SK-N-SH treated with all-trans-retinoic acid at 6 μM for 48 hours (cell line): ENCODE measurements around the gene HLCS.

ENCODE experiments used
- ATAC-seq: fragments of 200-7000 bp; cut with Tn5 transposase; 3 replicates; pipeline ENCODE4 v1.9.1; 2020; ENCODE audit warnings: mild to moderate bottlenecking, moderate library complexity
- ARNTL ChIP-seq: fragments of 450-650 bp; formaldehyde crosslinking; IDR thresholded peaks from 2 replicates; pipeline ENCODE4 v1.5.0; 2020; ENCODE audit warnings: low read depth, mild to moderate bottlenecking, moderate library complexity, borderline replicate concordance
- BACH2 ChIP-seq: fragments of 250-450 bp; sonication (Bioruptor Pico); IDR thresholded peaks from 2 replicates; pipeline ENCODE4 v1.9.0; 2021; ENCODE audit warnings: mild to moderate bottlenecking, borderline replicate concordance
- CREB5 ChIP-seq: fragments of 250-450 bp; sonication (Bioruptor Pico); IDR thresholded peaks from 2 replicates; pipeline ENCODE4 v1.5.1; 2020; ENCODE audit warnings: low read depth, mild to moderate bottlenecking, moderate library complexity
- CSRNP3 ChIP-seq: fragments of 250-450 bp; sonication (Bioruptor Pico); IDR thresholded peaks from 2 replicates; pipeline ENCODE4 v1.5.1; 2021; ENCODE audit warnings: mild to moderate bottlenecking, moderate library complexity
- GLIS3 ChIP-seq: fragments of 250-450 bp; sonication (Bioruptor Pico); IDR thresholded peaks from 2 replicates; pipeline ENCODE4 v1.5.0; 2020; ENCODE audit warnings: mild to moderate bottlenecking, moderate library complexity
- ISL1 ChIP-seq: fragments of 250-450 bp; sonication (Bioruptor Pico); IDR thresholded peaks from 2 replicates; pipeline ENCODE4 v2.1.2; 2022; ENCODE audit warnings: mild to moderate bottlenecking, moderate library complexity
- OSR1 ChIP-seq: fragments of 250-450 bp; sonication (Bioruptor Pico); IDR thresholded peaks from 2 replicates; pipeline ENCODE4 v1.8.0; 2022; ENCODE audit warnings: moderate library complexity, mild to moderate bottlenecking, inconsistent platforms
- PATZ1 ChIP-seq: fragments of 250-450 bp; sonication (Bioruptor Pico); IDR thresholded peaks from 2 replicates; pipeline ENCODE4 v1.8.0; 2020; ENCODE audit warnings: mild to moderate bottlenecking, moderate library complexity, borderline replicate concordance
- POU6F1 ChIP-seq: fragments of 250-450 bp; sonication (Bioruptor Pico); IDR thresholded peaks from 2 replicates; pipeline ENCODE4 v1.8.0; 2021; ENCODE audit warnings: low read depth, mild to moderate bottlenecking, moderate library complexity, borderline replicate concordance
- PPARA ChIP-seq: fragments of 250-450 bp; sonication (Bioruptor Pico); IDR thresholded peaks from 2 replicates; pipeline ENCODE4 v1.5.0; 2020; ENCODE audit warnings: mild to moderate bottlenecking, borderline replicate concordance
- SNAI2 ChIP-seq: fragments of 250-450 bp; sonication (Bioruptor Pico); IDR thresholded peaks from 2 replicates; pipeline ENCODE4 v1.5.0; 2020; ENCODE audit warnings: mild to moderate bottlenecking, moderate library complexity
- TCF4 ChIP-seq: fragments of 250-450 bp; sonication (Bioruptor Pico); IDR thresholded peaks from 2 replicates; pipeline ENCODE4 v1.8.0; 2021; ENCODE audit warnings: mild to moderate bottlenecking, moderate library complexity, borderline replicate concordance
- TOX ChIP-seq: fragments of 250-450 bp; sonication (Bioruptor Pico); IDR thresholded peaks from 2 replicates; pipeline ENCODE4 v1.8.0; 2021; ENCODE audit warnings: mild to moderate bottlenecking, moderate library complexity, borderline replicate concordance
- TSHZ2 ChIP-seq: fragments of 250-450 bp; sonication (Bioruptor Pico); IDR thresholded peaks from 2 replicates; pipeline ENCODE4 v1.5.0; 2020; ENCODE audit warnings: mild to moderate bottlenecking, moderate library complexity
- ZC3H10 ChIP-seq: fragments of 250-450 bp; sonication (Bioruptor Pico); IDR thresholded peaks from 2 replicates; pipeline ENCODE4 v1.5.1; 2021; ENCODE audit warnings: mild to moderate bottlenecking, moderate library complexity
- ZFP3 ChIP-seq: fragments of 250-450 bp; sonication (Bioruptor Pico); IDR thresholded peaks from 2 replicates; pipeline ENCODE4 v1.5.0; 2020; ENCODE audit warnings: mild to moderate bottlenecking, moderate library complexity
- ZFP30 ChIP-seq: fragments of 450-650 bp; formaldehyde crosslinking; IDR thresholded peaks from 2 replicates; pipeline ENCODE4 v1.5.0; 2022; ENCODE audit warnings: mild to moderate bottlenecking, moderate library complexity
- ZNF70 ChIP-seq: fragments of 450-650 bp; formaldehyde crosslinking; IDR thresholded peaks from 2 replicates; pipeline ENCODE4 v1.5.0; 2020; ENCODE audit warnings: mild to moderate bottlenecking, moderate library complexity
- ZNF8 ChIP-seq: fragments of 450-650 bp; formaldehyde crosslinking; IDR thresholded peaks from 2 replicates; pipeline ENCODE4 v1.5.0; 2020; ENCODE audit warnings: mild to moderate bottlenecking, moderate library complexity

HLCS gene

GRCh38 chr21:36705679-36706481 lies 260.6 kb downstream of the HLCS start:
- ATAC-seq = no peak
- TF ChIP-seq ZFP3 (CRISPR knock-in tag) = no peak

GRCh38 chr21:36704958-36705678 lies 261.4 kb downstream of the HLCS start:
- TF ChIP-seq ISL1 (no peak), TSHZ2 (CRISPR knock-in tag) (no peak)
- ATAC-seq = no peak

- ATAC-seq = no peak
- TF ChIP-seq TOX (CRISPR knock-in tag) = no peak
- TF ChIP-seq GLIS3 = no peak
- TF ChIP-seq ZFP3 (CRISPR knock-in tag) = no peak
- no peak for TF ChIP-seq ZFP30 (CRISPR knock-in tag)
- TF ChIP-seq POU6F1 = no peak
- TF ChIP-seq SNAI2 (CRISPR knock-in tag) = no peak
- no peak for TF ChIP-seq TSHZ2 (CRISPR knock-in tag)
- TF ChIP-seq OSR1 = no peak
- TF ChIP-seq ZNF70 = no peak
- TF ChIP-seq CSRNP3 (CRISPR knock-in tag) = no peak
- TF ChIP-seq TCF4 (CRISPR knock-in tag) = no peak
- no peak for TF ChIP-seq BACH2 (CRISPR knock-in tag)
- TF ChIP-seq PATZ1 (CRISPR knock-in tag) = no peak
- no peak for TF ChIP-seq ZC3H10 (CRISPR knock-in tag)
- TF ChIP-seq PPARA (CRISPR knock-in tag) = no peak
- no peak for TF ChIP-seq ZNF8 (CRISPR knock-in tag)
- no peak for TF ChIP-seq ISL1
- no peak for TF ChIP-seq CREB5 (CRISPR knock-in tag)
- TF ChIP-seq ARNTL (CRISPR knock-in tag) = no peak
Observed at GRCh38 chr21:36704281-36704957, 262.1 kb downstream of the HLCS start.
